ENCODE data around the gene CISH.

The CISH gene

DNA sequence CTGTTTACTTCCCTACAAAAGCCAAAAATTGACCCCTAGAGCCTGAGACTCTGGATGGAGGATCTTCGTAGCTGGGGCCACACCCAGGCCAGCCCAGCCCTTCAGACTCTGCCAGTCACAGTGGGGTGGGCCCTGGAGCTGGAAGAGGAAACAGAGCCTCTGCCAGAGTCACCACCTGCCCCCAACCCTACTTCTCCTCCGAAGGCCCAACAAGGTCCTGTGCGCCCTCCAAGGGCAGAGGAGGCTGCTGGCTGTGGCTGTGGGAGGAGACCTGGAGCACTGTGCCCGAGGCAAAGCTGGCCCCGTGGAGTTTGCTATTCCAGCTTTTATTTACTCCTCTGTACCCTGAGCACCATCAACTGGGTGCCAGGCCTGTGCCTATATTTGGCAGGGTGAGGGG lies 19.0 kb downstream of the CISH start:
- DNase-seq, result peak; percentile 39 to 48

DNA sequence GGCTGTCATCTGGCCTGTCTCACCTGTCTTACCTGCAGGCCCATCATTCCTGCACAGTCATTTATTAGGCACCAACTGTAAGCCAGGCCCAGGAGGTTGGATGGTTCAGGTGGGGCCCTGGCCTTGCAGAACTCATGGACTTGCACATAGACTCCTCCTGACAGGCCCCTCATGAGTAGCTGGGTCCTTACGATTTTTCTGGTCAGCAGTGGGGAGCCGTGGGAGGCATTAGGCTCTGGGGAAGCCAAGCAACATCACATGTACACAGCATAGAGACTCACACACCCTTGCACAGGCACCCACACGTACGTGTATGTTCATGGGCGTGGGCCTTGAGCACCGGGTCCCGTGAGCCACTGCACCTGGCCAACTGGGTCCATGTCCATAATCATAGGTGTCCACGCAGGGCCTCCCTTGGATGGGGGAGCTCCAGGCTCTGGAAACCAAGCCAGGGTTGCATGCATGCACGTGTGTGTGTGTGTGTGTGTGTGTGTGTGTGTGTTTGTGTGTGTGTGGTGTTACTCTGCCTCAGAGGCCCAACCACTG lies 20.3 kb downstream of the CISH start:
- peak in 1 of 2 experiments; percentile 63 for DNase-seq

DNA sequence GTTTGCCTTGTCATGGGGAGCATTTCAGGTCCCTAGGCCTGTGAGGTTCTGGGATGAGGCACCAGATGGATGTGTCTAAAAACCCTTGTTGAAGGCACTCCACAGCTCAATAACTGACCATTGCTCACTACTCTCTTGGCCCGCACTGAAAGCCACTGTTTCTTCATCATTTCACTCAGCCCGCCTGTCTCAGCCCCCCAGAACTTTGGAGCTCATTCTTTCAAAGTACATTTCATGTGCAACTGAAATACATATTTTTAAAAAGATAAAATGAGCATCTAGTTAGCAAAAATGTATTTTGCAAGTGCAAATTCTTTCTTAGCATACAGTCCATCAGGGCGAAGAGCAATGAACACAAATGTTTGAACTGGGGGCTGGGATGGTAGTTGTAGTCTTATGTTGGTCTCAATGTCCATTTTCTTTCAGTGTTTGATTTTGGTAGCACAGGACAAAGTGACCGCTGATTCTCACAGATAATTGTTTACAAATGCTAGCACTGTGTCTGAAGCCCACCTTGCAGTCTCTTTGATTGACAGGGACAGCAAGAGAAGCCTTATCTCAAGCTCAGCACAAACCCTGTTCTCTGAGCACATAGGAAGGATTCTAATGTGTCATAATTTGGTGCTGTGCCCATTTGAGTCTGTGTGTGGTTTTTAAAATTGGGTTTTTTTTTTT lies 22.7 kb downstream of the CISH start:
- DNase-seq, result no peak

DNA sequence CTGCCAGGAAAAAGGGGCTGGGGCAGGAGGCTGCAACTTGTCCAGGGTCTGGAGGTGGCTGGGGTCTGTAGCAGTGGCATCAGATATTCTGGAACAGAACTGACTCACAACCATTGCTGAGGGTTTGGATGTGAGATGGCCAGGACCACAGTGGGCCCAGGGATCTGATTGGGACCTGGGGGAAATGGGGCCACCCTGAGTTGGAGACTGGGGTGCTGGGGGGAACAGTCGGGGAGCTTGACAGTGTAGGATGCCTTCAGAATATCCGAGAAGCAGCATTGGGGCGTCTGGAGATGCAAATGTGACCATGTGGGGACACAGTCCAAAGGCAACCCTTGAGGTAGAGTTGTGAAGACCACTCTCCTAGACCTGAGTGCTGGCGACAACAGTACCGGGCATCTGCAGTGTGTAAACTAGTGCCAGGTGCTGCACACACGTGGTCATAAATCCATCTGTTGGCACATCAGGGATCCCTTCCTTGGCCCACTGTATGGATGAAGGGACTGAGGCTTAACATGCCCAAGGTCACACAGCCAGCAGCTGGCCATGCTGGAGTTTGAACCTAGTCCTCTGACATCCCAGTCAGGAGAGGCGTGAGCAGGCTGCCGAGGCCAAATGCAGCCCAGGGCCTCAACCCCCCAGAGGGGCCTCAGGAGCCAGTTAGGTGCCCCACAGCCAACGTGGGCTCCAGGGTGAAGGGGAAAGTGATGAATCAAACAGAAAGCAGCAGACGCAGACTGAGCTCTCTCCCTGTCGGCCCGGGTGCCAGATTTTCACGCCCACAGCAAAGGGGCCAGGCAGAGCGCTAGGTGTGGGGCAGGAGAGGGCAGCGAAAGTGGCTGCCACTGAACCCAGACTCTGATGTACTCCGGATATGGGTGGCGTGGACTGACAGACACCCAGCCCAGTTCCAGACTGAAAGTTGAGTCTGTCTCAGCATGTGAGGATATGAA lies 23.5 kb downstream of the CISH start:
- peak; percentile 89 to 94 for DNase-seq

DNA sequence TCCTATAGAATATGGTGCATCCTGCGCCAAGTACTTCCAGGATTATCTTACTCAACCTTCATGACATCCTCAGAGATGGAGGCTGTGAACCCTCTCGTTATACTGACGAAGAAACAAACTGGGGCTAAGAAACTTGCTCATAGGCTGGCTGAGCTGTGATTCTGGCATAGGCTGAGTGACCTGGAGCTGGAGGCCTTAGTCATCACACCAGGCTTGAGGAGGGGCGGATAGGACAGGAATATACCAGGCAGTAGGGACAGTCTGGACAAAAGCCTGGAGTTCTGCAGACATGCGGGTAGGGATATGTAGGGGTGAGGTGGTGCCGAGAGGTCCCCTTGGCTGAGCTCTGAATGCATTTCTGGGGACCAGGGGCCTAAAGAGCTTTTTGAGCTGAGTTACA lies 24.2 kb downstream of the CISH start:
- peak in 1 of 2 experiments; percentile 31 for DNase-seq

DNA sequence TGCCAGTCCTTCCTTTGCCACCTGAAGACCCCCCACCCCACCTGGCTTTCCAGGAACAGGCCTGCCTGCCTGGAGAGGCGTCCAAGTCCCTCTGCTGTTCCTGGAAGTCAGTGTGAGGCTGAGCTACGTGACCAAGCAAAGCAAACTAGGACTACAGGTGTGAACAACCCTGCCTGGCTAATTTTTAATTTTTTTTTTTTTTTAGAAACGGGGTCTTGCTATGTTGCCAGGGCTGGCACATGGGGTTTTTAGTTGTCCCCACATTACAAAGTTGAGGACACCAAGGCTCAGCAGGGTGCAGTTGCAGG lies 24.9 kb downstream of the CISH start:
- DNase-seq, result peak in 1 of 2 experiments; percentile 19

DNA sequence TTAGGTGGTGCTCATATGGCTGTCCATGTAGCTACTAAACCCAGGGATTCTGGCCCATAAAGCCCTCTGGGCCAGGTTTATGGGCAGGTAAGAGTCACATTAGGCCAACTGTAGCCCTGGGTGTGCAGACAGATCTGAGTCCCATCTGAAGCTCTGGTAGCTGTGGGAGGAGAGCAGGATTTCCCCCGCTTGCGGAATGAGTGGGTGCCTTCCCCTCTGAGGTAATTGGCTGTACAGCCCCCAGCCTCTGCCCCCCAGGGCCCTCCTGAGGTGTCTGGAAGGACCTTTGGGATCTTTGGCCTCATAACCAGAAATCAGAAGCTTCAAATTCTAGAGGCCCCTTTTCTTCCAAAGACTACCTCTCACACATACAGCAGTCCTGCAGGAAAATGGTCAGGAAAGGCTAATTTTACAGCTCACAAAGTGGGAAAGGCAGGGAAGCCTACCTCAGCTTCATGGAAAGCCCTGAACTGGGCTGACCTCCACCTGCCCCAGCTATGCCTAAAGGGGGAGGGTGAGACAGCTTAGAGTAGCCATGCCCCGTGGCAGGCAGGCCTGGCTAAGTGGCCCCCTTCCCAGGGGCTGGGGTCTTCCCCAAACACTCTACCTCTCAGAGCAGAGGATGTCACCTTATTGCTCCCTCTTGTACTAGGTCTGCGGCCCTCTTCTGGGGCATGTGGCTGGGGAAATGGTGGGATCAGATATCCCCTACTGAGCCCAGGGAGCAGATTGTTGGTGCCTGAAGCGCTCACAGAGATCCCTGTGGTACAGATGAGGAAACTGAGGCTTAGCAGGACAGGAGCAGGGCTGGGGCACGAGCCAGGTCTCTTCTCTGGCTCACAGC lies 25.4 kb downstream of the CISH start:
- DNase-seq, result peak; percentile 72 to 80

DNA sequence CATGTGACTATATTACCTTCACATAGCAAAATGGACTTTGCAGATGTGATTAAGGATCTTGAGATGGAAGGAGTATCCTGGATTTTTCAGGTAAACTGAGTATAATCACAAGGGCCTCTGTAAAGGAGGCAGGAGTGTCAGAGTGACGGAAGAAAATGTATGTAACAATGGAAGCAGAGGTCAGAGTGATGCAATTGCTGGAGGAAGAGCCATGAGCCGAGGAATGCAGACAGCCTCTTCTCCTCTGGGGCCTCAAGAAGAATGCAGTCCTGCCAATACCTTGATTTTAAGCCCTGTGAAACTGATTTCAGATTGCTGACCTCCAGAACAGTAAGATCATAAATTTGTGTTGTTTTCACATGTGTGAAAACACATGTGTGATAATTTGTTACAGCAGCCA lies 27.2 kb downstream of the CISH start:
- no peak for DNase-seq

DNA sequence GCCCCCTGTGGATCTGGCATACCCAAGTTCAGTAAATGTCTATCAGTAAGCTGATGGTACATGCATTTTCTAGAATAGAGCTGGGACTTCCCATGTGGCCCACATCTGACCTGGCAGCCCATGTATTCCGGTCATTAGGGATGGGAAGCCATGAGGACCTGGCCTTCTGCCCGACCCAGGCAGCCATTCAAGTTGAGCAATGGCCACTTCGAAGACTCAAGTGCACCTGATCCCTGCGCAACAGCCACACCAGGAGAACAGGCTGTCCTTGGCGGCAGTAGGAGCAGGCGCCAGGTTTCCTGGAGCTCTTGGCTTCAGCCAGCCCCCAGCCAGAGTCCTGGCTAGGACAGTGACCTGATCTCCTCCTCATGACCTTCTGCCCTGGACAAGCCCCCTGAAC lies 27.7 kb downstream of the CISH start:
- no peak for DNase-seq

DNA sequence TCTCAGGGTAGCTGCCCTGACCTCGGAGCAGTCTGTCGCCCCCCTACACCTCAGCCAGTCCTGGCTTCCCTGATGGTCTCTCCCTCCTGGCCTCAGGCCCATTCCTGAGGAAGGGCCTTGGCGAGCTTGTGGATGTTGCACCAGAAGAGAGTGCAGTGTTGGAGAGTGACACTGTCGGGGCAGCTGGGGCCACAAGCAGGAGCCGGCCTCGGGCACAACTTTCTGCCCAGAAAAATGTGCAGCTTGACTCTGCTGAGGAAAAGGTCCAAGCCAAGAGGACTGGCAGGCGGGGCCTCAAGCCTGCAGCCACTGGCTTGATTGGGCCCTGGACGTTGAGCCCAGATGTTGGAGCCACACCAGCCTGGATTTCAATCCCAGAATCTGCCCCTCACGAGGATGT lies 29.5 kb downstream of the CISH start:
- no peak for DNase-seq

DNA sequence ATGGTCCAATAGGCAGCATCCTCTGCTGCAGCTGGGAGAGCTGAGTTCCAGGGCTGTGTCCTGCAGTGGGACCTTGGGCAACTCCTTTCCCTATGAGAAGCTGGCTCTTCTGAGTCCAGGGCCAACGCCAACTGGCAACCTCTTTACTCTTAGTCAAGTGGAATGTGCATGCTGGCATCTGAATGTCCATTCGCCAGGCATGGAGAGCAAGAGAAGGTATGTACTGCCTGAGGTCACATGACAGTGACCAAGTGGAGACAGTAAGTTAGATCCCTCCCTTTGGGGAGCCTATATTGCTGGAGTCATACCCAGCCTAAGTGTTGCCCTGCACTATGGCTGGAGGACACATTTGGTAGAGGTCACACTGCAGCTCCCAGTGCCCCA lies 30.1 kb downstream of the CISH start:
- DNase-seq, result no peak

DNA sequence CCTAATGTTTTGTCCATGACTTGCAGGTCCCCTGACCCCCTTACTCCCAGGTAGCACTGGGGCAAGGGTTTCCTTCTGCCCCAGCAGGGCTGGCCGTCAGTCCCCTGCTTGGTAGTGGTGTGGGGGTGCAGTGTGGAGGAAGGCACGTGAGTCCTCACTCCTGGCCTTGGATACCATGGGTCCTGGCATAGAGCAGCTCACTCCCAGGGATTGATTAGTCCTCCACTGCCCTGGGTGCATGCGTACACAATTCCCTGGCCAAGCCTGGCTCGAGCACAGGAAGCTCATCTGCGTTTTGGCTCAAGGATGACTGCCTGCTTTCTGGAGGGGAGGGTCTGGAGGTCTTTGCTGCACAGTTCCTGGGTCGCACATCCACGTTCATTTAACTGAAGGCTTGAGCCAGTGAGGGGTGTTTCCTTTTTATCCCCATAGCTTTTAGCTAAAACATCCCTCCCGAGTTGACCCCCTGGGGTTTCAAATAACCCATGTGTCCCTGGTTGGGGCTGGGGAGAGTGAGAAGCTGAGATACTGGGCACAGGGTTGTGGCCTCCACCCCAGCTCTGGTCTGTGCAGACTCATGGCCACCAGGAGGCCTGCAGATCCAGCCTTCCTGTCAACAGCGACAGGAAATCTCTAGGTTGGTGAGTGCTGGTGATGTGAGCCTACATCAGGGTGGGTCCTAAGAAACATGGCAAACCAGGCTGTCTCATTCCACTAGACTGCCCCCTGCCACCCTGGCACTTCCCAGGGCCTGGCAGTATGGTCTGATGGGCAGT lies 30.7 kb downstream of the CISH start:
- no peak for DNase-seq

DNA sequence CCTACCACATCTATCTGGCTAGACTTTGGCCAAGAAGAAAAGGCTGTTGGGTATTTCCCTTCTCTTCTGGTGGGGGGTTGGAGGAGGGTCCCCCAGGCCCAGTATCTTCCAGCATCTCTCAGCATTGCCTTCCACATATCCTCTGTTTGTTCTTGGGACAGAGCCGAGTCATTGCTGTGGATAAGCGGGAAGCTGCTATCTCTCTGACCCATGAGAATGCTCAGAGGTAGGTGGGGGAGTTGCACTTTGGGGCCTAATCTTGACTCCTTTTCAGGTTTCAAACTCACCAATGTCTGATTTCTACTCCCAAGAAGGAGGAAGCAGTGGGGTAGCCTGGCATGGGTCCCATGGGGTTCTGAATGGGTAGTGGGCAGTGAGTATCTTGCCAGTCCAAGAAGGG lies 34.2 kb downstream of the CISH start:
- DNase-seq, result no peak

DNA sequence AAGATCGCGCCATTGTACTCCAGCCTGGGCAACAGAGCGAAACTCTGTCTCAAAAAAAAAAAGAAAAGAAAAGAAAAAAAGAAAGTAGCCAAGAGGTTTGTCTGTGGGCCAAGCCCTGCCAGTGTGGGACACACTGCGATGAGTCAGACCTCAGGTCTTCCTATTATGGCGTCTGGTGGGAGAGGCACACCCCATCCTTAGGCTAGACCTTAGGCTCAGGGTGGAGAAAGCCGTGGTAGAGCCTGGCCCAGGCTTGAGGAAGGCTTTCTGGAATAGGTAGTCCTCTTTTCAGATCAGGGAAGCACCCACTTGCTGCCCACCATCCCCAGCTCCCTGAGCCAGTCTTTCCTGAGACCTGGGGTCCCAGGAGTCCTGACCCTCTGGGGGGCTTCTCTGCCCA lies 36.2 kb downstream of the CISH start:
- DNase-seq, result no peak

DNA sequence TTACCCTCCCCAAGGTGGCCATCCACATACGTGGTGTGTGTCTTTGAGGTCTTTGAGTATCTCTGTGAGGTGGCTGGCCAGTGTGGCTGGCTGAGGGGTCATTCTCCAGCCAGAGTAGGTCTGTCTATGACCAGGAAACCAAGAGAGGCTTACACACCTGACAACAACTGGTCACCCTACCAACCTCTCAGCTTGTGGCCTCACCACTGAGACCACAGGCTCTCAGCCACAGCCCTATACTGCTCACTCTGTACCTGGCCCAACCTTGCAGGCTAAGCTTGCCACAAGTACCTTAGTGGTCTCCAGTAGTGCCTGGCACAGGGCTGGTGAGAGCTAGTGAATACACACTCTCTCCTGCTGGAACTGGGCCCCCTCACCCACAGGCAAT lies 37.1 kb downstream of the CISH start:
- peak; percentile 54 to 66 for DNase-seq

DNA sequence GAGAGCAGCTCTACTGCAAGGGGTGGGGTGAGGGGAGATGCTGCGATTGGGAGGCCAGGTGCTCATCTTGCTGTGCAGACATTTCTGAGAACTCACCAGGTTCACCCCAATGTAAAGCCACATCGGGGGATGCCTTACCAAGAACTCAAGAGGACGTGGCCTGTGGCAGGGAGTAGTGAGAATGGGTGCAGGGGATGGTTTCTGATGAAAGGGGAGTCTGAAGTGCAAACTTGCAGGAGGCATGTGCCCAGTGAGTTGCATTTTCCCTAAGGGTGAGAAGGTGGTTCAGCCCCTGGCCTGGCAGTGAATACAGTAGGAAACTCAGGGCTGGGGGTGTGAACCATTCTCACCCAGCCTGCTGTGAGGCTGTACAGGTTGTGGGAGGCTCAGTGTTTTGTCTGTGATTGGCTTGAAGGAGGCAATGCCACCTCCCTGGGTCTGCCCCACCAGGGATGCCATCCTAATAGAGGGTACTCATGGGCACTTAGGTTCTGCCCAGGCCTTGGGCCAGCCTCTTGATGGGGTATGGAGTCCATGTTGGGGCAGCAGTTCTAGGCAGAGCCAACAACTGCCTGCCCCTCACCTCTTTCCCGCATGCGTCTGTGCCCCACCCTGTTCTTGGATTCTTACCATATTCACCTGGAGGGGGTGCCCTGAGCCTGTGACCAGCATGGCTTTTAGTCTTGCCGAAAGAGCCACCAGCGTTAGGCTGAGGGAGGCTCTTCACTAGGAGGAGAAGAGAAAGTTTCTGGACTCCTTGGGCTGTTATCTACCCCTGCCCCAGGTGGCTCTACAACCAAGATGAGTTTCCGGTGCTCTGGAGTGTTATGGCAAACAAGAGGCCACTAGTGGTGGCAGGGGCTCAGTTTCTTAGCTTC lies 37.8 kb downstream of the CISH start:
- DNase-seq, result peak; percentile 76 to 86

DNA sequence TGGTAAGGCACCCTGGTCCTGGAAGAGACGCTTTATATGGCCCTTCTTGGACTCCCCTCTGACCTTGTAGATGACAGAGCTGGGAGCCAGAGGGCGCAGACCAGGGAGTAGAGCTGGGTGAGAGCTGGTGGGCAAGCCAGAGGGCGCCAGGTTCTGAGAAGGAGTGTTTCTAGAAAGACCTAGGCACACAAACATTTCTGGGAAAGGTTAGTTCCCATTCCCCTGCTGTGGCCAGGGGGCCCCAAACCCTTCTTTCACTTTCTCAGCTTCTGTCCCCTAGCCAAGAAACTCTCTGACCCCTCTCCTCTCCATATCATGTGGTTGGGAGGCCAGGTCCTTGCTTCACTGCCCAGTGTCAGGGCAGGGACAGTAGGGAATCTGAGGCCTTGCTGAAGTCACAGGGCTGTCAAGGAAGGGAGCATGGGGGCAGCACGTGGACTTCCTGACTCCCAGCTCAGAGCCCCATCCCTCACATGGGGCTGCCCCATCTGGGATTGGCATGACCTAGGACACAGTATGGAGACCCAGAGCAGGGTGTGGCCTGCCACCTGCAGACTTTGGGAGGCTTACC lies 38.7 kb downstream of the CISH start:
- peak; percentile 70 to 79 for DNase-seq

DNA sequence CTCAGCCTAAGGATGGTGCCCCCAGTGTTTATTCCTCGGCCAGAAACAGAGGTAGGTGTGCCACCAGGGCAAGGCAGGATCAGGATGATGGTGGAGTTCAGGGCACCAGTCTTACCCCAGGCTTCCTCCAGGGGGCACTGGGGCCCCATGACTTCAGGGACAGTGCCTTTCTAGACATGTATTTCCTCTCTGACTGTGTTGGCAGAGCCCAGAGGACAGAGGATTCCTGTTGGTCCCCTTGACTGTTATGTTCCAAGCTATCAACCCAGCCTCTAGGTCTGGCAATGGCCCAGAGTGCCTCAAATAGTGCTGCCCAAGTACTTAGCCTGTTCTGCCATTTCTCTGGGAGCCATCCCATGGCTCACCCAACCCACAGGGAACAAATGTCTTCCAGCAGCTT lies 39.4 kb downstream of the CISH start:
- peak; percentile 87 to 90 for DNase-seq

DNA sequence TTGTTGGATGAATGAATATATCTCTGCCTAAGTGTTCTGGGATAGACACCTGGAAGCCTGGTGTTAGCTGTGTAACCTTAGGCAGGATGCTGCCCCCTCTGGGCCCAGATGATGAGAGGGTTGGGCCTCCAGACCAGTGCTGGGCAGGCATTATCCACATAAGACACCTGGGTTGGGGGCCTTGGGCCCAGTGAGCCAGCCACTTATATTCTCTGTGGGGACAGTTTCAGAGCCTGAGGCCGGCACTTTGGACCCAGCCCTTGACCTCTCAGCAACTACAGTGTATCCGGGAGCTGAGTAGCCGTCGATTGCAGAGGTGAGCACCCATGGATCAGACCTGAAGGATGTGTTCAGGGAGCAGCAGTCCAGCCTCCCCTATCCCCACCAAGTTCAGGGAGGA lies 40.1 kb downstream of the CISH start:
- peak in 1 of 2 experiments; percentile 40 for DNase-seq

DNA sequence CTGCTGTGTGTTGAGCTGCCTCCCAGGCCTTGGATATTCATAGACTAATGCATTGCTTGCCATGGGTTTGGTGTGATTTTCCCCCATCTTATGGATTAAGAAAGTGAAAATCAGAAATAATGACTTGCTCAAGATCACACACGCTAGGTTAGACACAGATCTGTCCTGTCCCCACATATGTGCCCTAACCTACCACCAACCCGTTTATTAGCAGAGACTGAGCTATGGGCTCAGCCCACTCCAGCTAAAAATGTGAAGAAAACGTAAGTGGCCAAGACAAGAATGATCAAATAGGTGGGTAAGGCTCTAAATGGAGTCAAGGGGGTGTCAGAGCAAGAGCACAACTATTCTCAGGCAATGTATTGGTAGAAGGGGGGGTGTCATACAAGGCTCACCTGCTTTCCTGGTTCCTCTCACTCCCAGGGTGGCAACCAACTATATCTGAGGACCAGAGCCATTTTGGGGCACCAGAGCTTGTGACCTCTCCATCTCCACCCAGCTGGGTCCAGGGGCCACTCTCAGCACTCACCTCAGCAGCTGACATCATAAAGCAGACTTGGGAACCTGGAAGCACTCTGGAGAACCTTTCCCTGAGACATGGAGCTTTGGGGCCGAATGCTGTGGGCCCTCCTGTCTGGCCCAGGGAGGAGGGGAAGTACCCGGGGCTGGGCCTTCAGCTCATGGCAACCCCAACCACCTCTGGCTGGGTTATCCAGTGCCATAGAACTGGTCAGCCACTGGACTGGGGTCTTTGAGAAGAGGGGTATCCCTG lies 40.9 kb downstream of the CISH start:
- peak in 1 of 2 experiments; percentile 39 for DNase-seq
